GM21737 (cell line): ENCODE results near the gene JAKMIP1.

Source experiments
- ATAC-seq: cut with Tn5 transposase; IDR thresholded peaks from one replicate; pipeline ENCODE4 v1.9.1; 2021; ENCODE audit warnings: mild to moderate bottlenecking, moderate library complexity; ENCODE audit not compliant: unreplicated experiment

Gene JAKMIP1

GRCh38 chr4:6204871-6205566 lies 4.7 kb upstream of the JAKMIP1 start:
- no peak for ATAC-seq

DNA sequence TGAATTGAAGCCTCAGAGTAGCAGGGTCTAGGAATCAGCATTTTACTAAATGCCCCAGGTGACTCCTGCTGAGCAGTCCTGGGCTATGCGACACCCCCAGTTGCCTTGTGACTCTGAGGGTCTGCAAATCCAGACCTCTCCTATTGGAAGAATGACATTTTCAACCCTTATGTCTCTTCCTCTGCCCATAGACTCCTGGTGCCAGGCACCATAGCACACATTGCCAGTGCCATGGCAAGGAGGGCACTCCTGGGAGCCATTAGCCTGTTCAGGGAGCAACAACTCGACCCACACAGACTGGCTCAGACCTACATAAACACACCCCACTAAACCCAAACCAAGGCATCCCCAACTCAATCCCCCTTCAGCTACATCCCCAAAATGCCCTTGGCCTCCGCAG lies 3.7 kb upstream of the JAKMIP1 start:
- ATAC-seq = no peak

- no peak for ATAC-seq
Observed at GRCh38 chr4:6201580-6202091, 1.3 kb upstream of the JAKMIP1 start.

DNA sequence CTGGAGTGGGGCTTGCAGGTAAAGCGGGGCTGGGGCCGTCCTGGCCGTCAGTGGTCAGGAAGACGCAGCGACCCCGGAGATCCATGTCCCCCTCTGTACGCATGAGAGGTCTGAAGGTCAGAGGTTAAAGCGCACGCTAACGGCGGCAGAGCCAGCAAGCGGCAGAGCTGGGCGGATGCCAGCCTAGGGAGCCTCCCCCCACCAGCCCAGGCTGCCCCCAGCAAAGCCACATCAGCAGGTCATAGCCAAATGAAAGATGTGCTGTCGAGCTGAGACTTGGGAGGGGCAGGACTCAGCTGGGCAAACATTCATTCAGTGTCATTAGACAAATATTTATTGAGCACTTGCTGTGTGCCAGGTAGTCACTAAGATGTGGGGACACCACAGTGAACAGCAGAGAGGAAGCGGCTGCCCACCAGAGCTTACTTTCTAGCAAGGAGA lies 593 bp upstream of the JAKMIP1 start:
- no peak for ATAC-seq

- ATAC-seq = no peak
Observed at GRCh38 chr4:6199422-6199921, 877 bp downstream of the JAKMIP1 start.

GRCh38 chr4:6198768-6199421 lies 1.5 kb downstream of the JAKMIP1 start:
- ATAC-seq = no peak

GRCh38 chr4:6198278-6198677 lies 2.1 kb downstream of the JAKMIP1 start:
- ATAC-seq = no peak

- no peak for ATAC-seq
Observed at GRCh38 chr4:6197433-6198174, 2.7 kb downstream of the JAKMIP1 start.

- ATAC-seq = no peak
Observed at GRCh38 chr4:6196871-6197270, 3.5 kb downstream of the JAKMIP1 start.

DNA sequence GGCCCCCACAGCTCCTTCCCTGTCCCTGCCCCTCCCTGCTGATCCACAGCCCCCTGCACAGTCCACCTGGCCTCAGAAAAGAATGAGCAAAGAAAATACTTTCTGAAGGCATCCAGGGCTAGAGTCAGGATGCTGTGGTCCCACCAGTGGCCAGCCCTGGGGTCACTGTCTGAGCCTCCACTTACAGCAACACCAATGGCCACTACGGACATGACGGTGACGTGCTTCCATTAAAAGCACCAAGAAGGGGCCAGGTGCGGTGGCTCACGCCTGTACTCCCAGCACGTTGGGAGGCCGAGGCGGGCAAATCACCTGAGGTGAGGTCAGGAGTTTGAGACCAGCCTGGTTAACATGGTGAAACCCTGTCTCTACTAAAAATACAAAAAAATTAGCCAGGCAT lies 4.0 kb downstream of the JAKMIP1 start:
- ATAC-seq = no peak

DNA sequence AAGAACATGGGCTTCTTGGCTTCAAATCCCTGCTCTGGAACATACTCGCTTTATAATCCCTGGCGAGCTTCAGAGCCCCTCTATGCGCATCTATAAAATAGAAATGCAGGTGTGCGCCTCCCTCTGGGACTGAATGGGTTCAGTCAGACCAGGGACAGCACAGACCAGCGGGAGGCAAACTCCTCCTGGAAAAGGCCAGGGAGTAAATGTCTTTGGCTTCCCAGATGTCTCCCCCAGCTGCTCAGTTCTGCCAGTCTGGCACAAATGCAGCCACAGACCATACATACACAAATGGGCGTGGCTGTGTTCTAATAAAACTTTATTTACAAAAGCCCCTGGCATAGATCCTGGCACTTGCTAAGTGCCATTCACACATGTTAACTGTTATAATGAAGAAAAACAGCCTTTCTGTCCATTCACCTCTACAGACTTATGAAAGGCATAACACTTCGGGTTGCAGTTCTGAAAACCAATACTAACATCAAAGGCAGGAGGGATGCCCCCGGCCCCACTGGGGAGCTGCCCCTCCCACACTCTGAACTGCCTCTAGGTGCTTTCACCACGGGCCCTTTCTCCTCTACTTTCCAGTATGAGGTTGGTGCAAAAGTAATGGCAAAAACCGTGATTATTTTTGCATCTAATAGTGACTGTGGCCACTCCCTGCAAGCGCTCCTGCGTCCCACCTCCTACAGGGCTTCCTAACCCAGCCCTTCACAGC lies 4.6 kb downstream of the JAKMIP1 start:
- ATAC-seq = no peak

DNA sequence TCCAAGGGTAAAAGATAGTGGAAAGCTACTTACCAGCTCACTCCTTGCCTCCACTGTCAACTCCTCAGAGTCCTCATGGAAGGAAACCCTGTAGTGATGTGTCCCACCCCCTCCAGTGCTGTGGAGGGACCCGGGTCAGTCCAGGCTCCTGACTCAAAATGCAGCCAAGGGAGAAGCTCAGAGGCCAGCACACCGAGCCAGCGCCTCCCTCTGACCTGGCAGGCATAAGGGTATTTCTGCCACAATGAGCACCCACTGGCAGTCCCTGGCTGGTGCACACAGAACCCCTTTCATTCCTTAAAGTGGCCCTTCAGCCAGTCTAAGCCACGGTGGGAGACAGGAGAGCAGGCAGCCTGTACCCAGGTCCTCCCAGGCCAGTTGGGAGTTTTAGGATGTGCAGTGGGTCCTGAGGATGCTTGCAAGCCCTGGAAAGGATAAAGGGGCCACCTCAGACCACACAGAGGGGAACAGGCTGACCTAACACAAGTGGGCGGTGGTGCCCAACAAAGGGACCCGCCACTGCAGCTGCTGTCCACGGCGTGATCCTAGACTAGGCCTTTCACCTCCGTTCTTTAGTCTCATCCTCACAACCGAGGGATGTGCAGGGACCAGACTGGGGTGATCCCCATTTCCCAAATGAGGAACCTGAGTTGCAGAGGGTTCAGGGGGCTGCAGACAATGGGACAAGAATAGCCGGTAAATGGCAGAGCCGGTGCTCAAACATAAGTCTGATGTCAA lies 5.7 kb downstream of the JAKMIP1 start:
- ATAC-seq = no peak

DNA sequence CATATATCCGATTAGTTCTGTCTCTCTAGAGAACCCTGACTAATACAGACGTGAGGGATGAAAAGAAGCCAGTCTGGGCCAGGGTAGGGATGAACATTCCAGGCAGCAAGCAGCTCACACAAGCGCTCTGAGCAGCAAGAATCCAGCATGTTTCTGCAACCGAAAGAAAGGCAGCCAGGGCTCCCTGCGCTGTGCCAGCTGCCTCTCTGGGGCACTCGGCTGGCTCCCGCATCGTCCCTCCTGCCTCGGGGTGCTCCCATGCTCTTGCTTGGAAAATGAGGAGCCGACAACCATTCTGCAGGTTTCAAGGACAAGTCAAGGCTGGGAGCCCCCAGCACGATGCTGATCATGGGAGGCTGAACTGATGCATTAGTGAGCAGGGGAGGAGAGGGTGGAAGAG lies 7.0 kb downstream of the JAKMIP1 start:
- ATAC-seq = no peak

- no peak for ATAC-seq
Observed at GRCh38 chr4:6192245-6192644, 8.1 kb downstream of the JAKMIP1 start.

GRCh38 chr4:6191448-6192130 lies 8.8 kb downstream of the JAKMIP1 start:
- no peak for ATAC-seq

GRCh38 chr4:6190486-6190885 lies 9.9 kb downstream of the JAKMIP1 start:
- ATAC-seq = no peak

DNA sequence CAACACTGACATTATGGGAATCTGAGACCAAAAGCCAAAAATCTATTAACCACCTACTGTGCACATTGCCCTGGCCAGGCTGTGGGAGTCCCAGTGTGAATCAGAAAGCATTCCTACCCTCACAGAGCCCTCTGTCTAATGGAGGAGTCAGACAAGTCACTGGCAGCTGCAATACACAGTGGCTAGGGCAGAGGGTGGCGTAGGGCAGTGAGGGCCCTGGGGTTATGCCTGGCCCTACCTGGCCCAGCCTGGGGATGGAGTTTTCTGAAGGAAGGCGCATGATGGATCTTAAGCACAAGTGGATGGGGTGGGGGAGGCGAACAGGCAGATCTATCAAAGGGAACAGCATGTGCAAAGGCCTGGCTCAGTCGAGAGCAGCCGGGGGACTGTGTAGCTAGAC lies 10.8 kb downstream of the JAKMIP1 start:
- ATAC-seq = no peak

- no peak for ATAC-seq
Observed at GRCh38 chr4:6188687-6189305, 11.6 kb downstream of the JAKMIP1 start.

DNA sequence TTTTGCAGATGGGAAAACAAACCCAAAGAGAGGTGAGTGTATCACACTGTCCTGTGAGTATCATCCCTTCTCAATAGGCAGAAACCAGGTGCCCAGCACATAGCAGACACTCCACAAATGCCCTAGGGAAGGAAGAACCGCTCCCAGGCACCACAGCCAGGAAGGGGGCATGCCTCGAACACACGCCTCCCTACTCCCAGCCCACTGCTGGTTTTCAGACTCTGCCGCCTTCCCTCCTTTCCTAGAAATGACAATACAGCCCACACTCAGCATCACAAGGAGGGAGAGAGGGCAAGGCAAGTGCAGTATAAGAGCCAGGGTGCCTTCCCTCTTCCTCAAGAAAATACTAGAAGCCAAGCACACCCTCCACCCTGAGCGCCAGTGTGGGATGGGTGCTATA lies 16.2 kb downstream of the JAKMIP1 start:
- no peak for ATAC-seq
